GM12872 (cell line): ENCODE data around the gene HS3ST3B1.

Experiments used
- CTCF ChIP-seq: IDR thresholded peaks from 3 replicates; pipeline ENCODE4 v1.5.1; 2011; ENCODE audit warnings: low read depth, mild to moderate bottlenecking, low read length, moderate library complexity; ENCODE audit not compliant: insufficient read depth

The HS3ST3B1 gene

GRCh38 chr17:14360856-14361255, 60.0 kb downstream of the HS3ST3B1 start:
- TF ChIP-seq CTCF = no peak

- no peak for TF ChIP-seq CTCF
Observed at GRCh38 chr17:14361470-14361869, 60.6 kb downstream of the HS3ST3B1 start.

GRCh38 chr17:14361945-14362508, 61.1 kb downstream of the HS3ST3B1 start:
- no peak for TF ChIP-seq CTCF

GRCh38 chr17:14366199-14366598, 65.3 kb downstream of the HS3ST3B1 start:
- TF ChIP-seq CTCF = no peak

GRCh38 chr17:14372461-14372860, 71.6 kb downstream of the HS3ST3B1 start:
- no peak for TF ChIP-seq CTCF

- no peak for TF ChIP-seq CTCF
Observed at GRCh38 chr17:14372905-14373613, 72.2 kb downstream of the HS3ST3B1 start.

- no peak for TF ChIP-seq CTCF
Observed at GRCh38 chr17:14373614-14374259, 72.9 kb downstream of the HS3ST3B1 start.
